Fibroblast of skin of scalp (primary cell): ENCODE data around the gene SCLT1.
A peak's percentile ranks its signal among the peaks of the same experiment; 100 is the strongest.

Experiments used
- DNase-seq: peaks from one replicate; pipeline ENCODE4 v3.0.0-alpha.2; 2013

Gene SCLT1

DNA sequence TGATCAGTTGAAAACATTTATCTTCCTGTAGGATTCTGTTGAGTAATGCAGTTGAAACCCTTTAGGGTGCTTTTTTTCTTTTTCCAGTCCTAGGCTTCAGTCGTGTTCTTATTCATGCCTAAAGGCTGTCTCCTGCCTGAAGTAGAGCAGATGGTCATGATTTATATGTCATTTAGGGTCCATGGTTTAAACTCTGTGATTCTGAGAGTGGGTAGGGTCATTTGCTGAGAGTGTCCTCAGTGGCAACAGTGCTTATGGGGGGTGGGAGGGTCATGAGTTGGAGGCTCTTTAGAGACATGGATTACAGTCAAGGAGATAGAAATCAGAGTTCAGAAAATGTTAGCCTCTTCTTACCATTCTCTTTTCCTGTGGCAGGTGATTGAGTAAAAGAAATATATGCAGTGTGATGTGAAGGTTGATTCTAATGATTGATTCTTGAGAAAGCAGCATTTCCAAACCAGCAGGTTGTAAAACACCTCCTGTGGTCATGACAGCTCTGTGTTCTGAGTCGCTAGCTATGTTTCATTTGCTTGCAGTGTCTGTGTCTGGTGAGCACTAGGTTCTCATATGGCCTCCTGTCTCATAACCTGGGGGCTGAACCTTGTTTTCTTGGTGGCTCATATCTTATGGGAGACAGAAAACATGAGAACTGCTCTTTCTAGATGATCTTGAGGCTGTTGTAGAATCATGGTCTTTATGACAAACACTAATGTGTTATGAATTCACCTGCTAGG is 223.4 kb downstream of the SCLT1 start:
- no peak for DNase-seq

- DNase-seq, result no peak
Observed at GRCh38 chr4:128868758-128869157, 224.6 kb downstream of the SCLT1 start.

GRCh38 chr4:128866691-128867090 is 226.6 kb downstream of the SCLT1 start:
- no peak for DNase-seq

DNA sequence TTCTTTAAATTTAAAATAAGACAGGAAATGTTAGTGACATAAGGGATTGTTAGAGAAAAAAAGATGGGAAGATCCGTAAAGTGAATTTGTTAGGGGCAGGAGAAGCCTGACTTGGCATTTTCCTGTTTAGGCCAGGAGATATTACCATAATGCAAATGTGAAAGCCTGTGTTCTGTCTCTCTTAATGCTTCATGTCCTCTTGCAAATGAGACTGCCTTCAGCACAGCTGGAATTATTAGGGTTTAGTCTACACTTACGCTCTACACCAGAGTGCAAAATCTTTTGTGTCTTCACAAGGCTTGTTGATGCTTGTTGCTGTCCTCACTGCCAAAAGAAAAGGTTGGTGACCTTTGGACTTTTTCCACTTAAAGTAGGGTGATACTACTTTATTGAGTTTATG is 227.1 kb downstream of the SCLT1 start:
- DNase-seq, result no peak

DNA sequence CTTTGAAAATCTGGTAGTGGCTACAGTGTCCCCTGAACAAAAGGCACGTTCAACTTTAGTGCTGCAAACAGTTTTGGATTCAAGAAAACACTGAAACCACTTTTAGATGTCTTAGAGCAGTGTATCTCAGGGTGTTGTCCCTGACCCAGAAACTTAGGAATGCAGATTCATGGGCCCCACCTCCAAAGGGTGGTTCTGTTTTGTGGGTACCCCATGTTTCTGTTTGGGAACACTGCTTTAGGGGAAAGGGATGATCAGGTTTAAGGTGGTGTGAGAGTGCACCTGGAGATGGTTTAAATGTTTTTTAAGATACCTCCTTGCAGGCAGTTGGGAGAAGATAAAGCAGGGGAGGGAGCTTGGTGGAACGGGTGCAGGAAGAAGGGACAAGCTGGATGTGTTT is 228.2 kb downstream of the SCLT1 start:
- no peak for DNase-seq

DNA sequence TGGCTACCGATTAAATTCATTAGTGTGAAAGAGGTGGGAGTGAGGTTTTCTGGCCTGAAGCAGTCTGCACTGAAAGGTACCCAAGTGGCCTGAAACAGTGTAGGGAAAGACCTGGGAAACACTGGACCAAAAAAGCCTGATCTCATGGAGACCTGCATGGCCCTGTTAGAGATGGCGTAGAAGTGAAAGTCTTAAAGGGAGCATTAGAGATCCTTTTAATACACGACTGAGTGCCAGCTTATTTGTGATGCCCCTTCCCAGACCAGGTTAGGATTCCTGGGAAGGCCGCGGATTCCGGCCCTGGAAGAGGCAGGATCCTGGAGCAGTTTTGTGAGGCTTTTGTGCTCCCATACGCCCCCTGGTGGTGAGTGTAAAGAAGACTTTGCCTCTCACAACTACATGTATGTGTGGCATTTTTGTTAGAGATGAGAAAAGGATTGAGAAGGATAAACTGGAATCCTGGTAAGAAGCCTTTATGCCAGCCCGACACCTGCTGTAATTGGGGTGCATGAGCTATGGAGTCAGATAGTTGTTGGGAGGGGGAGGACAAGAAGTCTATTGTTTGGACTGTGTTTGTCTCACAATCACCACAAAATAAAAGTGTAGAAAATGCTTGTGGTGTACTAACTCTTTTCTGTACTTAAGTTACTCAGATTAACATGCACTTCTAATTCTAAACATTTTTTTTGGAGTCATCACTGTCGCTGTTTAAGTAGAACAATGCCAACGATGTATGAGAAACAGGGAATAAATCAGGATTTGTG is 229.8 kb downstream of the SCLT1 start:
- peak; percentile 83 for DNase-seq

DNA sequence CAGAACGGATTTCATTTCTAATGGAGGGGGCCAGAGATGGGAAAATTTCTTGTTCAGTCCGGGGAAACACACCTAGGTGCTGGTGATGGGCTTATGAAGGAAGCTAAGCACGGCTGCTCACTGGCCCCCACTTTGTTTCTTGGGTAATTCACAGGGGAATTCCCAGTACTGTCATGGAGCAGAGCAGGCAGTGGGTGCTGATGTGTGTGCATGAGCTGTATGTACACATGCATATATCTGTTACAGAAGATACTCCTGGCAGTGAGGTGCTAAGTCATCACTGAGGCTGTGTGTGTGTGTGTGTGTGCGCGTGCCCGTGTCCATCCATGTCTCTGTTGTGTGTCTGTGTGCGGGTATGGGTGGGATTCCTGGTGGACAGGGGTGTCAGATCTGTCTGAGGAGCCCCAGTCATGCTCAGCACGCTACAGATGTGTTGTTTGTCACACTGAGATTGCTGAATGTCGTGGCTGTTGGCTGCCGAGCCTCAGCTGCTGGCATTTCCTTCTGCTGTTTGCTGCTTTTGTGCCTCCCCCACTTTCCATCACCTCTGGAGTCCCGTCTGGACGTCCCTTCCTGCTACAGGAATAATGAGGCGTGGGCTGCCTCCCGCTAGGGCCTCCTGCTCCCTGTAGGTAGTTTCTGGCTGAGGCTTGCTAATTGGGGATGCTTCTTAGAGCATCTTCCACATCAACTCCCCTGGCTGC is 230.6 kb downstream of the SCLT1 start:
- no peak for DNase-seq

DNA sequence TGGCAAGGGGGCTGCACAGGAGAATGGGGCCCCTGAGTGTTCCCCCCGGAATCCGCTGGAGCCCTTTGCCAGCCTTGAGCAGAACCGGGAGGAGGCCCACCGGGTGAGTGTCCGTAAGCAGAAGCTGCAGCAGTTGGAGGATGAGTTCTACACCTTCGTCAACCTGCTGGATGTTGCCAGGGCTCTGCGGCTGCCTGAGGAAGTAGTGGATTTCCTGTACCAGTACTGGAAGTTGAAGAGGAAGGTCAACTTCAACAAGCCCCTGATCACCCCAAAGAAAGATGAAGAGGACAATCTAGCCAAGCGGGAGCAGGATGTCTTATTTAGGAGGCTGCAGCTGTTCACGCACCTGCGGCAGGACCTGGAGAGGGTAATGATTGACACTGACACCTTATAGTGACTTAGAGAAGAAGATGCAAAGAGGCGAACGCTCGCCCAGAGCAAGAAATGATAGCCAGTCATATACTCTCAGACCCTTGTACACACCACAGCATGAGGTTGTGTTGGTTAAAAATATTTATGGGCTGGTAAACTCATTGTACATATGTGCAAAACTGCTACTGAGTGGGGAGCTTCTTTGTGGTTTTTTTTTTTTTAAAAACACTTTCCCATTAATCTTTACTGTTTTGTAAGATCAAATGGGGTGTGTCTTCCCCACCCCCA is 231.4 kb downstream of the SCLT1 start:
- DNase-seq, result no peak

- DNase-seq, result peak; percentile 53
Observed at GRCh38 chr4:128859887-128860677, 233.3 kb downstream of the SCLT1 start.

DNA sequence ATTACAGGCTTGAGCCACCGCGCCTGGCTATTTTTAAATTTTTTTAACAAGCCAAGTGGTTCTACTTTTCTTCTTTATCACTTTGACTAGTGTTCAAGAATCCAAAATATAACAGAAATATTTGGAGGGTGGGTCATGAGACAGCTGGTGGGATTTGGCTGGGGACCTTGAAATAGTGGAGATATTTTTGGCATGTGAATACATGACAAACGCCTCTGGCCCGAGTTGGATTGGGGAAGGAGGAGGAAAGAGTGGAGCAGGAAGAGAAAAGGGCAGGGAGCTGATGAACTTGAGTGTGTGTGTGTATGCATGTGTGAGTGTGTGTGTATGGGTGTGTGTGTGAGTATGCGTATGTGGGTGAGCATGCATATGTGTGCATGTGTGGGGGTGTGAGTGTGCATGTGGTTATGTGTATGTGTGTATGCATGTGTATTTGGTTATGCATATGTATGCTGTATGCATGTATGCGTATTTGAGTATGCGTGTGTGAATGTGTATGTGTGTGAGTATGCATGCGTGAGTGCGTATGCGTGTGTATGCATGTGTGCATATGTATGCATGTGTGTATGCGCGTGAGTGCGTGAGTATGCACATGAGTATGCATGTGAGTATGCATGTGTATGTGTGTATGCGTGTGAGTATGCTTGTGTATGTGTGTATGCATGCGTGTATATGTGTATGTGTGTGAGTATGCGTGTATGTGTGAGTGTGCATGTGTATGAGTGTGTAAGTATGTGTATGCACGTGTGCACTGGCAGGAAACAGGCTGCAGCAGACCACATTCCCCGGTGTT is 234.3 kb downstream of the SCLT1 start:
- peak; percentile 90 for DNase-seq

- DNase-seq, result no peak
Observed at GRCh38 chr4:128856246-128856645, 237.1 kb downstream of the SCLT1 start.

DNA sequence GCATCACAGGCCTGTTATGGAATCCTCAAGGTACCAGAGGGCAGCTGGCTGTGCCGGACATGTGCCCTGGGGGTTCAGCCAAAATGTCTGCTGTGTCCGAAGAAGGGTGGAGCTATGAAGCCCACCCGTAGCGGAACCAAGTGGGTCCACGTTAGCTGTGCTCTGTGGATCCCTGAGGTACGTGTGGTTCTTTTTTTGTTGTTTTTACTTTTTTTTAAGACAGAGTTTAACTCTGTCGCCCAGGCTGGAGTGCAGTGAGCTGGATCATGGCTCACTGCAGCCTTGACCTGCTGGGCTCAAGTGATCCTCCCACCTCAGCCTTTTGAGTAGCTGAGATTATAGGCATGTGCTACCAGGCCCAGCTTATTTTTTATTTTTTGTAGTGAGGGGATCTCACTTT is 237.7 kb downstream of the SCLT1 start:
- DNase-seq, result no peak

- peak; percentile 64 for DNase-seq
Observed at GRCh38 chr4:128854433-128854832, 238.9 kb downstream of the SCLT1 start.

DNA sequence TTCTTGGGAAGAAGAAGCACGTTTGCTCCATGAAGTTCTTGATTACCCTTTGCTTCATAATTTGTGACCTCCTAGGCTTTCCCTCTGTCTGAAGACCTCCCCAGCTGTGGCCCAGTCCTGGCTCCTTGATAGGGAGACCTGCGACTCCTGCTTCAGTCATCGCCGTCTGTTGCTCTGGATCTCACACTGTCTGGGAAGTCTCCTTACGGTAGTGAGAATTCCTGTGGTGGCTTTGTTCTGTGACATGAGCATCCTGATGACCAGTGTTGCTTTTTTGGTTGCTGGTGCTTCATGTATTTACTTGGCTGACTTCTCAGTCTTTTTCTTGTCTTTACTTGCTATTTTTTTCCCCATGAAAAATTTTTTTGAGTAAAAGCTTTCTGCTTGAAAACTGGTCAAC is 239.6 kb downstream of the SCLT1 start:
- peak; percentile 34 for DNase-seq

DNA sequence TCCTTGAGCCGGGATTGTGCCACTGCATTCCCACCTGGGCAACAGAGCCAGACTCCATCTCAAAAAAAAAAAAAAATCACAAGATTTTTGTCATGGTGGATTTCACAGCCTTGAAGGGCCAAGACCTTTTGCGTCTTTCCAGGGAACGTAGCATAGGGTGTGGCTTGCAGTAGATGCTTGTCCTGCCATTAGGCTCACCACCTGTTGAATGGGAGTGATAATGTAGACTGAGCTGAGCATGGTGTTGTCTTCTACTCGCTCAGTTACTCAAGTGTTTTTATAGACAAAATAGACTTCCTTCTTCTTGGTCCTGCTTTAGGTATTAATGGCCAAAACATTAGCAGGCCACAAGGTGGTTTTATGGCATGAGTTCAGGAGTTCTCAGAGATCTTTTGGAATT is 243.1 kb downstream of the SCLT1 start:
- no peak for DNase-seq

DNA sequence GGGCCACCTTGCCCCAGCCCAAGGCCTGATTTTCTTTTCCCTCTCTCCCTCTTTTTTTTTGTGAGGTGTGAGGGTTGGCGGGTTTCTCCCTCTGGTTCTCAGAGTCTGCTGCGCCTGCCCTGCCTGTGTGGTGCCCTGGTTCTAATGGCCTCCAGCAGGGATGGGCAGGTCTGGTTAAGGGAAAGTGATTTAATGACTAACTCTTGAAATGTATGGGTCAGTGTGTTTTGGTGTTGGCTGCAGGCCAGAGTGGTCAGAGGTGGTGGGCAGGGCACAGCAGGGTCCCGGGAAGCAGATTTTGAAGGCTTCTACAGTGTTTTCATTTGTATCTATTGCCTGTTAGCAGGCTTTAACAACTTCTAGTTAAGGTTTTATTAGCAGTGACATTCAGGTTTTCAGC is 244.9 kb downstream of the SCLT1 start:
- DNase-seq, result no peak

- DNase-seq, result no peak
Observed at GRCh38 chr4:128847082-128847724, 246.1 kb downstream of the SCLT1 start.

GRCh38 chr4:128846063-128846462 is 247.3 kb downstream of the SCLT1 start:
- DNase-seq, result no peak

GRCh38 chr4:128844931-128845330 is 248.4 kb downstream of the SCLT1 start:
- DNase-seq, result no peak

DNA sequence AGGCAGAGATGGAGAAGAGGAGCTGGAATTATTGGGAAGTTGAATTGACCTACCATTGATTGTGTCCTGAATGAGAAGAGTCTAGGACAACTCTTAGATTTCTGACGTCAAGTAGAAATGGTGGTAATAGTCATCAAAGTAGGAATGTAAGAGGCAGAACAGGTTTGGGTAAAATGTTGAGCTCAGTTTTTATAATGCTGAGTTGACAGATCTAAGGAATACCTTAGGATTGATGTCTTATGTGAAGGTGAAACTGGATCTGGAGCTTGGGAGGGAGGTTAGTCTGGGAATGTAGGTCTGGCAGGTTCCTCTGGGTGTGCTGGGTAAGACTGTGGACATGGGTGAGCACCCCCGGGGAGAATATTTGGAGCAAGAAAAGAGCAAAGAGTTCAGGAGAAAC is 251.9 kb downstream of the SCLT1 start:
- DNase-seq, result no peak
